WTC11 (cell line): Measurements from ENCODE around the gene IQGAP2. TPM values are rescaled to one million over a fixed set of nuclear protein-coding genes. Genes with fewer than 3 reads are reported as not detected.

Experiments
- ATAC-seq: fragments of 200-7000 bp; cut with Tn5 transposase; 2 replicates; pipeline ENCODE4 v1.10.0; 2021; ENCODE audit warnings: mild to moderate bottlenecking, moderate library complexity
- CTCF ChIA-PET: fragments of 300-600 bp; sonication (Branson Sonifier 250); formaldehyde crosslinking; loops from one replicate; lab custom pipeline; 2021; ENCODE audit warnings: antibody characterized with exemption; lab: Charles Lee
- POLR2A ChIA-PET: fragments of 350-600 bp; sonication (Branson Sonifier 250); formaldehyde crosslinking; loops from one replicate; lab custom pipeline; 2021; ENCODE audit warnings: antibody characterized with exemption; lab: Charles Lee
- DNase-seq: peaks from one replicate; pipeline ENCODE4 v3.0.0; 2021; ENCODE audit warnings: low spot score
- H3K27ac Mint-ChIP-seq: 2 replicates; pipeline ENCODE4 v1.8.0; 2021; ENCODE audit warnings: mixed read lengths
- H3K27me3 Mint-ChIP-seq: 2 replicates; pipeline ENCODE4 v1.8.0; 2021; ENCODE audit warnings: low read depth, mild to moderate bottlenecking, moderate library complexity, mixed read lengths
- H3K36me3 Mint-ChIP-seq: 2 replicates; pipeline ENCODE4 v1.8.0; 2021; ENCODE audit warnings: mixed read lengths
- H3K4me1 Mint-ChIP-seq: 2 replicates; pipeline ENCODE4 v1.8.0; 2022; ENCODE audit warnings: mixed read lengths
- H3K4me3 Mint-ChIP-seq: 2 replicates; pipeline ENCODE4 v1.8.0; 2021; ENCODE audit warnings: mild to moderate bottlenecking, moderate library complexity, mixed read lengths
- H3K9me3 Mint-ChIP-seq: 2 replicates; pipeline ENCODE4 v1.8.0; 2021; ENCODE audit warnings: mixed read lengths
- CREB1 ChIP-seq: sonication (generic); formaldehyde crosslinking; IDR thresholded peaks from 2 replicates; pipeline ENCODE4 v1.8.0; 2023; ENCODE audit warnings: mild to moderate bottlenecking, missing genetic modification reagents
- EMX1 ChIP-seq: fragments of 250-450 bp; sonication (Bioruptor Pico); IDR thresholded peaks from 2 replicates; pipeline ENCODE4 v1.8.0; 2021; ENCODE audit warnings: mild to moderate bottlenecking
- FOXP4 ChIP-seq: sonication (generic); formaldehyde crosslinking; IDR thresholded peaks from 2 replicates; pipeline ENCODE4 v1.8.0; 2022; ENCODE audit warnings: mild to moderate bottlenecking, missing genetic modification reagents
- MAX ChIP-seq: sonication (generic); formaldehyde crosslinking; IDR thresholded peaks from 2 replicates; pipeline ENCODE4 v1.8.0; 2022; ENCODE audit warnings: mild to moderate bottlenecking, missing genetic modification reagents
- MLX ChIP-seq: sonication (generic); formaldehyde crosslinking; IDR thresholded peaks from 2 replicates; pipeline ENCODE4 v1.8.1; 2023; ENCODE audit warnings: mild to moderate bottlenecking, missing genetic modification reagents, moderate library complexity
- ZMAT4 ChIP-seq: fragments of 250-450 bp; sonication (Bioruptor Pico); IDR thresholded peaks from 2 replicates; pipeline ENCODE4 v1.9.0; 2021; ENCODE audit warnings: mild to moderate bottlenecking
- ZNF219 ChIP-seq: sonication (generic); formaldehyde crosslinking; IDR thresholded peaks from 2 replicates; pipeline ENCODE4 v1.8.0; 2023; ENCODE audit warnings: missing genetic modification reagents, mild to moderate bottlenecking, borderline replicate concordance
- ZNF263 ChIP-seq: sonication (generic); formaldehyde crosslinking; IDR thresholded peaks from 2 replicates; pipeline ENCODE4 v1.8.1; 2022; ENCODE audit warnings: low read depth, mild to moderate bottlenecking, moderate library complexity, missing genetic modification reagents
- ZNF423 ChIP-seq: fragments of 250-450 bp; sonication (Bioruptor Pico); IDR thresholded peaks from 2 replicates; pipeline ENCODE4 v2.1.2; 2022; ENCODE audit warnings: mild to moderate bottlenecking, moderate library complexity
- ZNF671 ChIP-seq: fragments of 250-450 bp; sonication (Bioruptor Pico); IDR thresholded peaks from 2 replicates; pipeline ENCODE4 v1.8.0; 2021; ENCODE audit warnings: mild to moderate bottlenecking
- total RNA-seq: library from RNA; stranded (reverse); gene quantifications from 3 replicates; pipeline ENCODE4 v1.2.3, GENCODE V29; 2021
- TF ChIP-seq, protein P1 (sequence below): fragments of 250-450 bp; sonication (Bioruptor Pico); IDR thresholded peaks from 2 replicates; pipeline ENCODE4 v1.9.0; 2021; ENCODE audit warnings: moderate library complexity, mild to moderate bottlenecking, inconsistent platforms, borderline replicate concordance
- TF ChIP-seq, protein P2 (sequence below): sonication (generic); formaldehyde crosslinking; IDR thresholded peaks from 2 replicates; pipeline ENCODE4 v1.8.1; 2023; ENCODE audit warnings: mild to moderate bottlenecking, missing genetic modification reagents, borderline replicate concordance
- TF ChIP-seq, protein P3 (sequence below): sonication (generic); formaldehyde crosslinking; IDR thresholded peaks from 2 replicates; pipeline ENCODE4 v1.8.1; 2023; ENCODE audit warnings: mild to moderate bottlenecking, missing genetic modification reagents
- TF ChIP-seq, protein P4 (sequence below): sonication (generic); formaldehyde crosslinking; IDR thresholded peaks from 2 replicates; pipeline ENCODE4 v1.8.0; 2023; ENCODE audit warnings: missing genetic modification reagents
- TF ChIP-seq, protein P5 (sequence below): fragments of 200-600 bp; IDR thresholded peaks from 2 replicates; pipeline ENCODE4 v1.8.0; 2022; ENCODE audit warnings: antibody characterized with exemption
- TF ChIP-seq, protein P6 (sequence below): sonication (generic); formaldehyde crosslinking; IDR thresholded peaks from 2 replicates; pipeline ENCODE4 v1.8.0; 2022; ENCODE audit warnings: missing genetic modification reagents
- TF ChIP-seq, protein P7 (sequence below): fragments of 250-450 bp; sonication (Bioruptor Pico); IDR thresholded peaks from 2 replicates; pipeline ENCODE4 v2.1.2; 2022; ENCODE audit warnings: mild to moderate bottlenecking, moderate library complexity

IQGAP2 gene
- total RNA-seq, 1 experiment from 2014 or later = 70.6 TPM

DNA sequence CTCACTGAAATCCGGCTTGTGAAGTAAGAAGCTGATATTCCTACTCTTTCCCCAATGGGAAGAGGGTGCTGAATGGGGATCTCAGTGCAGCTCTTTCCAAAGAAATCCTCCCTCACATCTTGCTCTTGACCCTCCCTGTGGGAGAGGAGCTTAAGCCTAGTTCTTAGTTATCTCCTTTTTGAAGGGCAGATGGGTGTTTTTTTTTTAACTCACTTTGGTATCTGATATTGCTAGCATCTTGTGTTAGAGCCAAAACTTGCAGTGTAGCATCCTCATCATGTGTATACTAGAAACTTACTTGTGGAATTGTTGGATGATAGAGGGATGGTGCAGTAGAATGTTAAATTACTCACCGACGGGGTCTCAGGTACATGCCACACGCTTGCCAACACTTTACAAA, 129.9 kb downstream of the IQGAP2 start:
- POLR2A ChIA-PET = no interaction called here
- H3K4me3 Mint-ChIP-seq = no peak overlapping the region
- peaks cover 64% of the 10 kb centered on the region for H3K4me1 Mint-ChIP-seq
- H3K36me3 Mint-ChIP-seq = peaks cover 4% of the 10 kb centered on the region
- CTCF ChIA-PET = interaction anchor here (0.7 to 1.0 kb wide), 2 partner anchors 11 kb away, joined by 3 read pairs; no protein-coding TSS in a partner anchor
- H3K27me3 Mint-ChIP-seq = no peaks in the 10 kb centered on the region
- H3K9me3 Mint-ChIP-seq = peaks cover 5% of the 10 kb centered on the region
- H3K27ac Mint-ChIP-seq = no peak overlapping the region; the same call in 1 of the 2 replicates
- DNase-seq = no peak
- TF ChIP-seq CREB1 (no peak), MLX (no peak), ZNF263 (CRISPR knock-in tag) (no peak), EMX1 (CRISPR knock-in tag) (no peak), MAX (CRISPR knock-in tag) (no peak), ZNF423 (CRISPR knock-in tag) (no peak)
- TF ChIP-seq, protein P1, sequence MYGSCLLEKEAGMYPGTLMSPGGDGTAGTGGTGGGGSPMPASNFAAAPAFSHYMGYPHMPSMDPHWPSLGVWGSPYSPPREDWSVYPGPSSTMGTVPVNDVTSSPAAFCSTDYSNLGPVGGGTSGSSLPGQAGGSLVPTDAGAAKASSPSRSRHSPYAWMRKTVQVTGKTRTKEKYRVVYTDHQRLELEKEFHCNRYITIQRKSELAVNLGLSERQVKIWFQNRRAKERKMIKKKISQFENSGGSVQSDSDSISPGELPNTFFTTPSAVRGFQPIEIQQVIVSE (CRISPR knock-in tag) = no peak
- TF ChIP-seq, protein P2, sequence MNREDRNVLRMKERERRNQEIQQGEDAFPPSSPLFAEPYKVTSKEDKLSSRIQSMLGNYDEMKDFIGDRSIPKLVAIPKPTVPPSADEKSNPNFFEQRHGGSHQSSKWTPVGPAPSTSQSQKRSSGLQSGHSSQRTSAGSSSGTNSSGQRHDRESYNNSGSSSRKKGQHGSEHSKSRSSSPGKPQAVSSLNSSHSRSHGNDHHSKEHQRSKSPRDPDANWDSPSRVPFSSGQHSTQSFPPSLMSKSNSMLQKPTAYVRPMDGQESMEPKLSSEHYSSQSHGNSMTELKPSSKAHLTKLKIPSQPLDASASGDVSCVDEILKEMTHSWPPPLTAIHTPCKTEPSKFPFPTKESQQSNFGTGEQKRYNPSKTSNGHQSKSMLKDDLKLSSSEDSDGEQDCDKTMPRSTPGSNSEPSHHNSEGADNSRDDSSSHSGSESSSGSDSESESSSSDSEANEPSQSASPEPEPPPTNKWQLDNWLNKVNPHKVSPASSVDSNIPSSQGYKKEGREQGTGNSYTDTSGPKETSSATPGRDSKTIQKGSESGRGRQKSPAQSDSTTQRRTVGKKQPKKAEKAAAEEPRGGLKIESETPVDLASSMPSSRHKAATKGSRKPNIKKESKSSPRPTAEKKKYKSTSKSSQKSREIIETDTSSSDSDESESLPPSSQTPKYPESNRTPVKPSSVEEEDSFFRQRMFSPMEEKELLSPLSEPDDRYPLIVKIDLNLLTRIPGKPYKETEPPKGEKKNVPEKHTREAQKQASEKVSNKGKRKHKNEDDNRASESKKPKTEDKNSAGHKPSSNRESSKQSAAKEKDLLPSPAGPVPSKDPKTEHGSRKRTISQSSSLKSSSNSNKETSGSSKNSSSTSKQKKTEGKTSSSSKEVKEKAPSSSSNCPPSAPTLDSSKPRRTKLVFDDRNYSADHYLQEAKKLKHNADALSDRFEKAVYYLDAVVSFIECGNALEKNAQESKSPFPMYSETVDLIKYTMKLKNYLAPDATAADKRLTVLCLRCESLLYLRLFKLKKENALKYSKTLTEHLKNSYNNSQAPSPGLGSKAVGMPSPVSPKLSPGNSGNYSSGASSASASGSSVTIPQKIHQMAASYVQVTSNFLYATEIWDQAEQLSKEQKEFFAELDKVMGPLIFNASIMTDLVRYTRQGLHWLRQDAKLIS (CRISPR knock-in tag) = no peak
- TF ChIP-seq, protein P3, sequence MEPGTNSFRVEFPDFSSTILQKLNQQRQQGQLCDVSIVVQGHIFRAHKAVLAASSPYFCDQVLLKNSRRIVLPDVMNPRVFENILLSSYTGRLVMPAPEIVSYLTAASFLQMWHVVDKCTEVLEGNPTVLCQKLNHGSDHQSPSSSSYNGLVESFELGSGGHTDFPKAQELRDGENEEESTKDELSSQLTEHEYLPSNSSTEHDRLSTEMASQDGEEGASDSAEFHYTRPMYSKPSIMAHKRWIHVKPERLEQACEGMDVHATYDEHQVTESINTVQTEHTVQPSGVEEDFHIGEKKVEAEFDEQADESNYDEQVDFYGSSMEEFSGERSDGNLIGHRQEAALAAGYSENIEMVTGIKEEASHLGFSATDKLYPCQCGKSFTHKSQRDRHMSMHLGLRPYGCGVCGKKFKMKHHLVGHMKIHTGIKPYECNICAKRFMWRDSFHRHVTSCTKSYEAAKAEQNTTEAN (CRISPR knock-in tag) = no peak
- TF ChIP-seq, all 79 proteins: peak for 0
- no peak for ATAC-seq

- POLR2A ChIA-PET = no interaction called here
- CTCF ChIA-PET = interaction anchor here (1.0 to 1.2 kb wide), 2 partner anchors 9 to 132 kb away, joined by 4 to 8 read pairs; partner anchors contain the start of gene IQGAP2
- Mint-ChIP-seq H3K4me3 (no peak overlapping the region), H3K4me1 (peaks cover 61% of the 10 kb centered on the region), H3K27me3 (no peaks in the 10 kb centered on the region), H3K27ac (peak overlapping the region; percentile 85), H3K36me3 (peaks cover 4% of the 10 kb centered on the region), H3K9me3 (peaks cover 5% of the 10 kb centered on the region)
- DNase-seq (no peak), ATAC-seq (peak; percentile 72)
- TF ChIP-seq ZNF219 (CRISPR knock-in tag) = no peak
- no peak for TF ChIP-seq ZMAT4 (CRISPR knock-in tag)
- TF ChIP-seq ZNF671 (CRISPR knock-in tag) = no peak
- TF ChIP-seq, protein P4, sequence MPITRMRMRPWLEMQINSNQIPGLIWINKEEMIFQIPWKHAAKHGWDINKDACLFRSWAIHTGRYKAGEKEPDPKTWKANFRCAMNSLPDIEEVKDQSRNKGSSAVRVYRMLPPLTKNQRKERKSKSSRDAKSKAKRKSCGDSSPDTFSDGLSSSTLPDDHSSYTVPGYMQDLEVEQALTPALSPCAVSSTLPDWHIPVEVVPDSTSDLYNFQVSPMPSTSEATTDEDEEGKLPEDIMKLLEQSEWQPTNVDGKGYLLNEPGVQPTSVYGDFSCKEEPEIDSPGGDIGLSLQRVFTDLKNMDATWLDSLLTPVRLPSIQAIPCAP (CRISPR knock-in tag) = no peak
- TF ChIP-seq, protein P5, sequence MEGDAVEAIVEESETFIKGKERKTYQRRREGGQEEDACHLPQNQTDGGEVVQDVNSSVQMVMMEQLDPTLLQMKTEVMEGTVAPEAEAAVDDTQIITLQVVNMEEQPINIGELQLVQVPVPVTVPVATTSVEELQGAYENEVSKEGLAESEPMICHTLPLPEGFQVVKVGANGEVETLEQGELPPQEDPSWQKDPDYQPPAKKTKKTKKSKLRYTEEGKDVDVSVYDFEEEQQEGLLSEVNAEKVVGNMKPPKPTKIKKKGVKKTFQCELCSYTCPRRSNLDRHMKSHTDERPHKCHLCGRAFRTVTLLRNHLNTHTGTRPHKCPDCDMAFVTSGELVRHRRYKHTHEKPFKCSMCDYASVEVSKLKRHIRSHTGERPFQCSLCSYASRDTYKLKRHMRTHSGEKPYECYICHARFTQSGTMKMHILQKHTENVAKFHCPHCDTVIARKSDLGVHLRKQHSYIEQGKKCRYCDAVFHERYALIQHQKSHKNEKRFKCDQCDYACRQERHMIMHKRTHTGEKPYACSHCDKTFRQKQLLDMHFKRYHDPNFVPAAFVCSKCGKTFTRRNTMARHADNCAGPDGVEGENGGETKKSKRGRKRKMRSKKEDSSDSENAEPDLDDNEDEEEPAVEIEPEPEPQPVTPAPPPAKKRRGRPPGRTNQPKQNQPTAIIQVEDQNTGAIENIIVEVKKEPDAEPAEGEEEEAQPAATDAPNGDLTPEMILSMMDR = no peak
- TF ChIP-seq, protein P6, sequence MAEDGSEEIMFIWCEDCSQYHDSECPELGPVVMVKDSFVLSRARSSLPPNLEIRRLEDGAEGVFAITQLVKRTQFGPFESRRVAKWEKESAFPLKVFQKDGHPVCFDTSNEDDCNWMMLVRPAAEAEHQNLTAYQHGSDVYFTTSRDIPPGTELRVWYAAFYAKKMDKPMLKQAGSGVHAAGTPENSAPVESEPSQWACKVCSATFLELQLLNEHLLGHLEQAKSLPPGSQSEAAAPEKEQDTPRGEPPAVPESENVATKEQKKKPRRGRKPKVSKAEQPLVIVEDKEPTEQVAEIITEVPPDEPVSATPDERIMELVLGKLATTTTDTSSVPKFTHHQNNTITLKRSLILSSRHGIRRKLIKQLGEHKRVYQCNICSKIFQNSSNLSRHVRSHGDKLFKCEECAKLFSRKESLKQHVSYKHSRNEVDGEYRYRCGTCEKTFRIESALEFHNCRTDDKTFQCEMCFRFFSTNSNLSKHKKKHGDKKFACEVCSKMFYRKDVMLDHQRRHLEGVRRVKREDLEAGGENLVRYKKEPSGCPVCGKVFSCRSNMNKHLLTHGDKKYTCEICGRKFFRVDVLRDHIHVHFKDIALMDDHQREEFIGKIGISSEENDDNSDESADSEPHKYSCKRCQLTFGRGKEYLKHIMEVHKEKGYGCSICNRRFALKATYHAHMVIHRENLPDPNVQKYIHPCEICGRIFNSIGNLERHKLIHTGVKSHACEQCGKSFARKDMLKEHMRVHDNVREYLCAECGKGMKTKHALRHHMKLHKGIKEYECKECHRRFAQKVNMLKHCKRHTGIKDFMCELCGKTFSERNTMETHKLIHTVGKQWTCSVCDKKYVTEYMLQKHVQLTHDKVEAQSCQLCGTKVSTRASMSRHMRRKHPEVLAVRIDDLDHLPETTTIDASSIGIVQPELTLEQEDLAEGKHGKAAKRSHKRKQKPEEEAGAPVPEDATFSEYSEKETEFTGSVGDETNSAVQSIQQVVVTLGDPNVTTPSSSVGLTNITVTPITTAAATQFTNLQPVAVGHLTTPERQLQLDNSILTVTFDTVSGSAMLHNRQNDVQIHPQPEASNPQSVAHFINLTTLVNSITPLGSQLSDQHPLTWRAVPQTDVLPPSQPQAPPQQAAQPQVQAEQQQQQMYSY (CRISPR knock-in tag) = no peak
- TF ChIP-seq, protein P7, sequence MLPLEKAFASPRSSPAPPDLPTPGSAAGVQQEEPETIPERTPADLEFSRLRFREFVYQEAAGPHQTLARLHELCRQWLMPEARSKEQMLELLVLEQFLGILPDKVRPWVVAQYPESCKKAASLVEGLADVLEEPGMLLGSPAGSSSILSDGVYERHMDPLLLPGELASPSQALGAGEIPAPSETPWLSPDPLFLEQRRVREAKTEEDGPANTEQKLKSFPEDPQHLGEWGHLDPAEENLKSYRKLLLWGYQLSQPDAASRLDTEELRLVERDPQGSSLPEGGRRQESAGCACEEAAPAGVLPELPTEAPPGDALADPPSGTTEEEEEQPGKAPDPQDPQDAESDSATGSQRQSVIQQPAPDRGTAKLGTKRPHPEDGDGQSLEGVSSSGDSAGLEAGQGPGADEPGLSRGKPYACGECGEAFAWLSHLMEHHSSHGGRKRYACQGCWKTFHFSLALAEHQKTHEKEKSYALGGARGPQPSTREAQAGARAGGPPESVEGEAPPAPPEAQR (CRISPR knock-in tag) = no peak
- TF ChIP-seq FOXP4 (CRISPR knock-in tag) = no peak
Measured at GRCh38 chr5:76535577-76535976, 132.5 kb downstream of the IQGAP2 start.
